OCI-LY1 (cell line): ENCODE results near the gene TRPM2.

ENCODE experiments used
- H2AFZ ChIP-seq: fragments of 200-600 bp; sonication (generic), shearing (Covaris generic); 2 replicates; pipeline ENCODE4 v1.6.0; 2014; ENCODE audit warnings: antibody characterized with exemption, mild to moderate bottlenecking, low read length
- H3F3A ChIP-seq: fragments of 200-600 bp; sonication (generic), shearing (Covaris generic); 2 replicates; pipeline ENCODE4 v1.6.0; 2014; ENCODE audit warnings: mild to moderate bottlenecking, antibody characterized with exemption, low read length, moderate library complexity; ENCODE audit not compliant: insufficient read depth
- H3K27ac ChIP-seq: fragments of 200-600 bp; sonication (generic); 2 replicates; pipeline ENCODE4 v1.5.1; 2014; ENCODE audit warnings: low read length, mixed run types, mild to moderate bottlenecking, low read depth; ENCODE audit not compliant: poor library complexity, severe bottlenecking
- H3K27me3 ChIP-seq: fragments of 200-600 bp; sonication (generic); 2 replicates; pipeline ENCODE4 v1.6.0; 2014; ENCODE audit warnings: antibody characterized with exemption, mild to moderate bottlenecking, low read length, moderate library complexity; ENCODE audit not compliant: insufficient read depth
- H3K36me3 ChIP-seq: fragments of 200-600 bp; sonication (generic); 2 replicates; pipeline ENCODE4 v1.6.1; 2014; ENCODE audit warnings: mild to moderate bottlenecking, antibody characterized with exemption, low read length, moderate library complexity, mixed read lengths; ENCODE audit not compliant: insufficient read depth
- H3K4me1 ChIP-seq: fragments of 200-600 bp; sonication (generic); 2 replicates; pipeline ENCODE4 v1.5.1; 2014; ENCODE audit warnings: mild to moderate bottlenecking, low read length, moderate library complexity; ENCODE audit not compliant: insufficient read depth, severe bottlenecking
- H3K4me2 ChIP-seq: fragments of 200-600 bp; sonication (generic), shearing (Covaris generic); 2 replicates; pipeline ENCODE4 v1.6.1; 2014; ENCODE audit warnings: low read length
- H3K4me3 ChIP-seq: fragments of 200-600 bp; sonication (generic); 2 replicates; pipeline ENCODE4 v1.5.1; 2014; ENCODE audit warnings: low read length, low read depth, mild to moderate bottlenecking, mixed read lengths; ENCODE audit not compliant: poor library complexity, severe bottlenecking
- H3K79me2 ChIP-seq: fragments of 200-600 bp; shearing (Covaris generic); 2 replicates; pipeline ENCODE4 v1.6.1; 2016; ENCODE audit warnings: mixed run types, low read length, mixed read lengths; ENCODE audit not compliant: insufficient read depth
- H3K9ac ChIP-seq: fragments of 200-600 bp; sonication (generic), shearing (Covaris generic); 2 replicates; pipeline ENCODE4 v1.6.1; 2014; ENCODE audit warnings: mild to moderate bottlenecking, low read length, mixed read lengths
- H3K9me2 ChIP-seq: fragments of 200-600 bp; sonication (generic), shearing (Covaris generic); 2 replicates; pipeline ENCODE4 v1.6.1; 2014; ENCODE audit warnings: low read depth, mild to moderate bottlenecking, low read length, mixed read lengths
- H3K9me3 ChIP-seq: fragments of 200-600 bp; shearing (Covaris generic); 2 replicates; pipeline ENCODE4 v1.6.1; 2014; ENCODE audit warnings: low read length, mixed read lengths
- H4K20me1 ChIP-seq: fragments of 200-600 bp; sonication (generic), shearing (Covaris generic); 2 replicates; pipeline ENCODE4 v1.6.0; 2016; ENCODE audit warnings: mild to moderate bottlenecking, low read length; ENCODE audit not compliant: insufficient read depth
- EZH2 ChIP-seq: fragments of 200-600 bp; sonication (generic), shearing (Covaris generic); IDR thresholded peaks from 2 replicates; pipeline ENCODE4 v1.8.0; 2017; ENCODE audit warnings: borderline replicate concordance, mixed run types, mild to moderate bottlenecking, antibody characterized with exemption, low read length, moderate library complexity, mixed read lengths
- TF ChIP-seq, protein P1 (sequence below): fragments of 200-600 bp; sonication (generic), shearing (Covaris generic); IDR thresholded peaks from 2 replicates; pipeline ENCODE4 v1.5.1; 2017; ENCODE audit warnings: mild to moderate bottlenecking, antibody characterized with exemption, low read length, moderate library complexity, mixed read lengths

TRPM2 gene

DNA sequence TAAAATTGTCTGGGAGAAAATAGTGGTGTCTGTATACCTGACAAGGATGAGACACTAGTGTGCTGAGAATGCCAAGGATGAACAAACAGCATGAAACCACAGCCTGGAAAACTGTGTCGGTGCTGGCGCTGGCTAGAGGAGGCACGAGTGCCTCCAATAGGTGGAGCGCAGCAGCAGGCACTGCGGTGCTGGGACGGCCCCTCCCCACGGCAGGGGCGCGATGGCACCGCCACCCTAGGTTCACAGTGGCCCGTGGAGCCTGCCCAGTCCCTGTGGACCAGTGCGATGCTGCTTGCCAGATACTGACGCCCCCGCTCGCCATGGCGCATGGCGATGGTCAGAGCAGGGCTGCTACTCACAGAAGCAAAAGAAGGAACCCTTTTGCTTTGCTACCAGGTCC is 21.0 kb upstream of the TRPM2 start:
- Histone ChIP-seq H3K4me2 (no peak overlapping the region), H4K20me1 (no peaks in the 10 kb centered on the region), H3K79me2 (no peaks in the 10 kb centered on the region), H3K9ac (no peak overlapping the region), H3K9me2 (no peaks in the 10 kb centered on the region), H3K4me1 (no peaks in the 10 kb centered on the region), H3F3A (no peaks in the 10 kb centered on the region), H3K27ac (no peak overlapping the region), H3K36me3 (peaks cover 13% of the 10 kb centered on the region), H2AFZ (no peak overlapping the region), H3K9me3 (no peaks in the 10 kb centered on the region), H3K27me3 (peaks cover 8% of the 10 kb centered on the region; the same call in 1 of the 2 replicates), H3K4me3 (no peak overlapping the region)
- TF ChIP-seq, protein P1, sequence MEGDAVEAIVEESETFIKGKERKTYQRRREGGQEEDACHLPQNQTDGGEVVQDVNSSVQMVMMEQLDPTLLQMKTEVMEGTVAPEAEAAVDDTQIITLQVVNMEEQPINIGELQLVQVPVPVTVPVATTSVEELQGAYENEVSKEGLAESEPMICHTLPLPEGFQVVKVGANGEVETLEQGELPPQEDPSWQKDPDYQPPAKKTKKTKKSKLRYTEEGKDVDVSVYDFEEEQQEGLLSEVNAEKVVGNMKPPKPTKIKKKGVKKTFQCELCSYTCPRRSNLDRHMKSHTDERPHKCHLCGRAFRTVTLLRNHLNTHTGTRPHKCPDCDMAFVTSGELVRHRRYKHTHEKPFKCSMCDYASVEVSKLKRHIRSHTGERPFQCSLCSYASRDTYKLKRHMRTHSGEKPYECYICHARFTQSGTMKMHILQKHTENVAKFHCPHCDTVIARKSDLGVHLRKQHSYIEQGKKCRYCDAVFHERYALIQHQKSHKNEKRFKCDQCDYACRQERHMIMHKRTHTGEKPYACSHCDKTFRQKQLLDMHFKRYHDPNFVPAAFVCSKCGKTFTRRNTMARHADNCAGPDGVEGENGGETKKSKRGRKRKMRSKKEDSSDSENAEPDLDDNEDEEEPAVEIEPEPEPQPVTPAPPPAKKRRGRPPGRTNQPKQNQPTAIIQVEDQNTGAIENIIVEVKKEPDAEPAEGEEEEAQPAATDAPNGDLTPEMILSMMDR: no peak
- TF ChIP-seq EZH2: no peak

DNA sequence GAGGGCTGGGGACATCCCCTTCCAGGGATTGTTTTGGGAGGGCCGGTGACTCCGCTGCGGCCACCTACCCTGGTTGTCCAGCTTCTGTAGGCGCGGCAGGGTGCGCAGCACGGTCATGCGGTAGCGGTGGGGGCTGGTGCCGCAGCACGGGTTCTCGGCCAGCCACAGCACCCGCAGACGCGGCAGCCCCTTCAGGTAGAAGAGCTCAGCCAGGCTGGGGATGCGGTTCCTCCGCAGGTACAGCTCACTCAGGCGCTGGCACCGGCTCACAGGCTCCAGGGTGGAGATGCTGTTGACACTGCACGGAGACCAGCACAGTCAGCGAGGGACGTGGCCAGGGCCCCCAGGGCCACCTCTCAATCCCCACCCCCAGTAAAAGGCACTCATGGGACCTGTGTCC is 20.5 kb upstream of the TRPM2 start:
- no peak for TF ChIP-seq EZH2
- TF ChIP-seq, protein P1: no peak
- H3K9ac ChIP-seq: no peak overlapping the region
- no peak overlapping the region for H3K27ac ChIP-seq

DNA sequence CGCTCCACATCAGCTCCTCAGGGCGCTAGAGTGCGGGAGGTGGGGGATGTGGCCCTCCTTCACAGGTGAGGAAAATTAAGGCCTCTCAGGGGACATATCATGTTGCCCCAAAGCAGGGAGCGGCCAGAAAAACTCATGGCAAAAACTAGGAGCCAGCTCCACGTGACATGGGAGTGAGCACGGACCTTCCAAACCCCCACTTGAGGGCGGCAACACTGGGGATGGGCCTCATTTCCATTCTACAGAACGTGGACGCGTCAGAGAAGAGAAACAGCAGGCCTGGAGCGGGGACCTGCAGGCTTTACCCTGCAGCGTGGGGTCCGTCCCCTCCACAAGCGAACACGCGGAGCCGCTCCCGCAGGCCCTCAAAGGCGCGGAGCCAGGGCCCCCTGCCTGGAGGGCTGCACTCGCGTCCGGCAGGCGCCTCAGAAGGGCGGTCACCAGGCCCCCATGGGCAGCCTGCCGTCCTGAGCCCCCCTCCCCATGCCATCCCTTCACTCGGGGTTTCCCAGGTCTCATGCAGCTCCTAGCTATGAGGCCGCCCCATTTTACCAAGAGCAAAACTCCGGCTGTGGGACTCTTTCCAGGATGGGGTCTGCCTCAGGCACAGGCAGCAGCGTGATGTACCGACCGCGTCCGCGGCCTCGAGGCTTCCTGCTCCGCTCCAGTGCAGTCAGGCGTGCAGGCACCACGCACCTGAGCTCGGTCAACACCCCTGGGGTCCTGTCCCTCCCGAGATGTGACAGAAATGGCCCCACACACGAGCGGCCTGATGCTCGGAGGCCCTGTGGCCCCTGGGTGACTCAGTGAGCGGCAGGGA is 19.7 kb upstream of the TRPM2 start:
- Histone ChIP-seq H3K4me1 (peaks cover 6% of the 10 kb centered on the region), H2AFZ (no peak overlapping the region), H3K9ac (no peak overlapping the region), H3K79me2 (no peaks in the 10 kb centered on the region), H3K27me3 (peaks cover 6% of the 10 kb centered on the region; the same call in 1 of the 2 replicates), H3K9me3 (no peaks in the 10 kb centered on the region), H3K9me2 (no peaks in the 10 kb centered on the region), H4K20me1 (no peaks in the 10 kb centered on the region), H3K36me3 (peaks cover 10% of the 10 kb centered on the region; the same call in 1 of the 2 replicates), H3F3A (peaks cover 4% of the 10 kb centered on the region; the same call in 1 of the 2 replicates), H3K27ac (no peak overlapping the region), H3K4me3 (no peak overlapping the region), H3K4me2 (no peak overlapping the region)
- no peak for TF ChIP-seq EZH2
- TF ChIP-seq, protein P1: no peak

More for the DNA sequence above, 20.5 kb upstream of the TRPM2 start:
- H3K27me3 ChIP-seq: peaks cover 8% of the 10 kb centered on the region; the same call in 1 of the 2 replicates
- H3K4me3 ChIP-seq: no peak overlapping the region
- H2AFZ ChIP-seq: no peak overlapping the region
- H3K9me3 ChIP-seq: no peaks in the 10 kb centered on the region
- peaks cover 1% of the 10 kb centered on the region for H3K4me1 ChIP-seq
- no peak overlapping the region for H3K4me2 ChIP-seq
- no peaks in the 10 kb centered on the region for H4K20me1 ChIP-seq
- H3F3A ChIP-seq: peaks cover under 1% of the 10 kb centered on the region; the same call in 1 of the 2 replicates
- H3K36me3 ChIP-seq: peaks cover 10% of the 10 kb centered on the region; the same call in 1 of the 2 replicates
- no peaks in the 10 kb centered on the region for H3K79me2 ChIP-seq
- no peaks in the 10 kb centered on the region for H3K9me2 ChIP-seq
